SK-N-SH (cell line): ENCODE data around the gene ZNF287. TPM values are rescaled to one million over a fixed set of nuclear protein-coding genes. Genes with fewer than 3 reads are reported as not detected.

ENCODE experiments used
- CTCF ChIA-PET: fragments of 300-600, 350-600 bp; formaldehyde crosslinking; extraction: SDS; loops from one replicate; lab custom pipeline; 2021; lab: Yijun Ruan, JAX
- POLR2A ChIA-PET: fragments of 350-600 bp; sonication (Branson Sonifier 250); formaldehyde crosslinking; extraction: SDS; loops from one replicate; lab custom pipeline; 2020; ENCODE audit warnings: antibody characterized with exemption, inconsistent platforms; lab: Yijun Ruan, JAX
- DNase-seq: peaks from one replicate; pipeline ENCODE4 v3.0.0; 2012
- H2AFZ ChIP-seq: fragments of 200-600 bp; sonication (generic); 2 replicates; pipeline ENCODE4 v1.8.1; 2016; ENCODE audit warnings: antibody characterized with exemption, mild to moderate bottlenecking, low read depth
- H3F3A ChIP-seq: fragments of 200-600 bp; sonication (generic); replicated peaks from 2 replicates; pipeline ENCODE3; 2016; ENCODE audit warnings: antibody characterized with exemption, mild to moderate bottlenecking; ENCODE audit not compliant: insufficient read depth
- H3K27ac ChIP-seq, 2 experiments: fragments of 200-500 bp in 1 of 2; fragments of 200-600 bp in 1 of 2; sonication (Bioruptor generic) in 1 of 2; sonication (generic), shearing (Covaris generic) in 1 of 2; 2 replicates each; pipeline versions ENCODE4 v1.5.1 to v1.6.1; 2014 to 2016; ENCODE audit warnings: low read depth in 2 of 2, inconsistent platforms in 1 of 2, low read length in 1 of 2, mild to moderate bottlenecking in 1 of 2, mixed read lengths in 1 of 2
- H3K27me3 ChIP-seq: fragments of 200-600 bp; sonication (generic), shearing (Covaris generic); 2 replicates; pipeline ENCODE4 v1.6.1; 2016; ENCODE audit warnings: mixed run types; ENCODE audit not compliant: insufficient read depth
- H3K36me3 ChIP-seq, 2 experiments: fragments of 200-500 bp in 1 of 2; fragments of 200-600 bp in 1 of 2; sonication (Bioruptor generic) in 1 of 2; sonication (generic) in 1 of 2; replicated peaks in 1 of 2; 2 replicates each; pipeline versions ENCODE3 to v1.5.1; 2014 to 2016; ENCODE audit warnings: low read length in 1 of 2, mild to moderate bottlenecking in 1 of 2; ENCODE audit not compliant: insufficient read depth in 2 of 2, control insufficient read depth in 1 of 2
- H3K4me1 ChIP-seq, 2 experiments: fragments of 200-500 bp in 1 of 2; fragments of 200-600 bp in 1 of 2; sonication (Bioruptor generic) in 1 of 2; sonication (generic), shearing (Covaris generic) in 1 of 2; 2 replicates each; pipeline versions ENCODE4 v1.5.1 to v1.6.1; 2014 to 2016; ENCODE audit warnings: low read depth in 1 of 2, low read length in 1 of 2, mixed run types in 1 of 2; ENCODE audit not compliant: insufficient read depth in 2 of 2, control insufficient read depth in 1 of 2
- H3K4me2 ChIP-seq: fragments of 200-600 bp; sonication (generic), shearing (Covaris generic); 2 replicates; pipeline ENCODE4 v1.6.1; 2017; ENCODE audit warnings: mixed run types
- H3K4me3 ChIP-seq, 2 experiments: fragments of 200-500 bp in 1 of 2; fragments of 200-600 bp in 1 of 2; sonication (Bioruptor generic) in 1 of 2; sonication (generic), shearing (Covaris generic) in 1 of 2; 2 replicates each; pipeline versions ENCODE4 v1.5.1 to v1.8.1; 2014 to 2016; ENCODE audit warnings: low read depth in 2 of 2, inconsistent platforms in 1 of 2, low read length in 1 of 2, mild to moderate bottlenecking in 1 of 2, mixed read lengths in 1 of 2, moderate library complexity in 1 of 2
- H3K79me2 ChIP-seq: fragments of 200-600 bp; sonication (generic); 2 replicates; pipeline ENCODE4 v1.8.1; 2017; ENCODE audit warnings: mild to moderate bottlenecking; ENCODE audit not compliant: insufficient read depth
- H3K9ac ChIP-seq: fragments of 200-600 bp; sonication (generic); 2 replicates; pipeline ENCODE4 v1.6.1; 2017; ENCODE audit warnings: mixed run types
- H3K9me2 ChIP-seq: fragments of 200-600 bp; sonication (generic); 2 replicates; pipeline ENCODE4 v1.6.1; 2017; ENCODE audit warnings: mixed run types
- H3K9me3 ChIP-seq: fragments of 200-600 bp; sonication (generic); 2 replicates; pipeline ENCODE4 v1.6.1; 2017; ENCODE audit warnings: mixed run types, mild to moderate bottlenecking, moderate library complexity
- H4K20me1 ChIP-seq: fragments of 200-600 bp; sonication (generic); 2 replicates; pipeline ENCODE4 v1.6.1; 2017; ENCODE audit warnings: mild to moderate bottlenecking, mixed run types; ENCODE audit not compliant: insufficient read depth
- EP300 ChIP-seq, 2 experiments: IDR thresholded peaks; 2 replicates each; pipeline versions ENCODE4 v1.4.0 to v1.6.1; 2012; ENCODE audit warnings: borderline replicate concordance in 1 of 2, low read depth in 1 of 2, low read length in 1 of 2
- FOXM1 ChIP-seq: IDR thresholded peaks from 2 replicates; pipeline ENCODE4 v1.4.0; 2012; ENCODE audit warnings: low read depth, mild to moderate bottlenecking
- GABPA ChIP-seq: IDR thresholded peaks from 2 replicates; pipeline ENCODE4 v1.4.0; 2012; ENCODE audit warnings: low read depth, mild to moderate bottlenecking
- MXI1 ChIP-seq: IDR thresholded peaks from 2 replicates; pipeline ENCODE4 v1.6.1; 2012; ENCODE audit warnings: mild to moderate bottlenecking, low read depth, low read length, improper control_type of control experiment
- SIN3A ChIP-seq: IDR thresholded peaks from 2 replicates; pipeline ENCODE4 v1.6.1; 2012; ENCODE audit warnings: low read depth, mild to moderate bottlenecking, low read length, moderate library complexity, borderline replicate concordance
- TAF1 ChIP-seq: IDR thresholded peaks from 2 replicates; pipeline ENCODE4 v1.6.1; 2012; ENCODE audit warnings: low read depth, mild to moderate bottlenecking, low read length, moderate library complexity, borderline replicate concordance
- TEAD4 ChIP-seq: IDR thresholded peaks from 2 replicates; pipeline ENCODE4 v1.4.0; 2012; ENCODE audit warnings: mild to moderate bottlenecking, borderline replicate concordance; ENCODE audit not compliant: insufficient read depth
- WGBS: methylation state at CpG from one replicate; pipeline ENCODE4 v1.1.6; 2017; ENCODE audit warnings: low lambda C conversion rate; 5-methylcytosine and 5-hydroxymethylcytosine counted together
- polyA plus RNA-seq, 3 experiments: library from polyadenylated mRNA; depleted of rRNA; stranded (reverse); fragments of >200 nt; gene quantifications; 2 replicates each; pipeline ENCODE4 v1.2.3, GENCODE V29; 2012
- TF ChIP-seq, protein P1 (sequence below): IDR thresholded peaks from 2 replicates; pipeline ENCODE4 v1.4.0; 2012; ENCODE audit warnings: low read depth
- TF ChIP-seq, protein P2 (sequence below): IDR thresholded peaks from 2 replicates; pipeline ENCODE4 v1.6.1; 2012; ENCODE audit warnings: mild to moderate bottlenecking, low read depth, low read length, moderate library complexity
- TF ChIP-seq, protein P3 (sequence below): IDR thresholded peaks from 2 replicates; pipeline ENCODE4 v1.4.0; 2012; ENCODE audit warnings: low read depth, borderline replicate concordance

Gene ZNF287
- polyA plus RNA-seq, 1 of the 3 experiments (the other 2 are of a cell fraction): 6.1 TPM

DNA sequence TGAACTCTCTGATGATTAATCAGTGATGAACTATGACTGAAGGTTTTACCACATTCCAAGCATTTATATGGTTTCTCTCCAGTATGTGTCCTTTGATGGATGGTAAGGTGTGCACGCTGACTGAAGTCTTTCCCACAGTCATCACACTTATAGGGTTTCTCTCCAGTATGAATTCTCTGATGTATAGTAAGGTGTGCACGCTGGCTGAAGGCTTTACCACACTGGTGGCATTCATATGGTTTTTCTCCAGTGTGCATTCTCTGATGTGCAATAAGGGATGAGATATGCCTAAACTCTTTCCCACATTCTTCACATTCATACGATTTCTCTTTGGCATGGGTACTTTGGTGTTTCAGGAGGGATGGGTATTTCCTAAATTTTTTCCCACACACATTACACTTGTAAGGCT, 16.4 kb downstream of the ZNF287 start:
- peaks cover 42% of the 10 kb centered on the region for H3K9me3 ChIP-seq
- no peak for DNase-seq
- POLR2A ChIA-PET: no interaction called here

More for the DNA sequence above, 16.4 kb downstream of the ZNF287 start:
- peaks cover 5% of the 10 kb centered on the region for H3F3A ChIP-seq
- H3K9ac ChIP-seq: no peak overlapping the region
- no peaks in the 10 kb centered on the region for H4K20me1 ChIP-seq
- no peak overlapping the region for H2AFZ ChIP-seq
- H3K27me3 ChIP-seq: no peaks in the 10 kb centered on the region
- H3K27ac ChIP-seq: no peak overlapping the region
- H3K9me2 ChIP-seq: no peaks in the 10 kb centered on the region
- H3K79me2 ChIP-seq: no peaks in the 10 kb centered on the region
- H3K4me3 ChIP-seq: peak overlapping the region in 1 of 2 experiments; percentile 17; a peak in 1 of 4 replicates
- 88% methylated on average over 3 of the region's 3 CpGs for WGBS
- no peak overlapping the region for H3K4me2 ChIP-seq
- no peaks in the 10 kb centered on the region for H3K4me1 ChIP-seq
- CTCF ChIA-PET: no interaction called here
- H3K36me3 ChIP-seq: peaks cover 32 to 64% of the 10 kb centered on the region in 2 experiments
- TF ChIP-seq TEAD4 (no peak), FOXM1 (no peak), EP300 (IDR thresholded peaks at IDR 0.05; ENCODE audit: borderline replicate concordance in 1 of 2, low read depth in 1 of 2, low read length in 1 of 2) (no peak), SIN3A (no peak), GABPA (no peak), TAF1 (no peak), MXI1 (no peak)
- TF ChIP-seq, protein P1, sequence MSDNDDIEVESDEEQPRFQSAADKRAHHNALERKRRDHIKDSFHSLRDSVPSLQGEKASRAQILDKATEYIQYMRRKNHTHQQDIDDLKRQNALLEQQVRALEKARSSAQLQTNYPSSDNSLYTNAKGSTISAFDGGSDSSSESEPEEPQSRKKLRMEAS: no peak
- TF ChIP-seq, protein P2, sequence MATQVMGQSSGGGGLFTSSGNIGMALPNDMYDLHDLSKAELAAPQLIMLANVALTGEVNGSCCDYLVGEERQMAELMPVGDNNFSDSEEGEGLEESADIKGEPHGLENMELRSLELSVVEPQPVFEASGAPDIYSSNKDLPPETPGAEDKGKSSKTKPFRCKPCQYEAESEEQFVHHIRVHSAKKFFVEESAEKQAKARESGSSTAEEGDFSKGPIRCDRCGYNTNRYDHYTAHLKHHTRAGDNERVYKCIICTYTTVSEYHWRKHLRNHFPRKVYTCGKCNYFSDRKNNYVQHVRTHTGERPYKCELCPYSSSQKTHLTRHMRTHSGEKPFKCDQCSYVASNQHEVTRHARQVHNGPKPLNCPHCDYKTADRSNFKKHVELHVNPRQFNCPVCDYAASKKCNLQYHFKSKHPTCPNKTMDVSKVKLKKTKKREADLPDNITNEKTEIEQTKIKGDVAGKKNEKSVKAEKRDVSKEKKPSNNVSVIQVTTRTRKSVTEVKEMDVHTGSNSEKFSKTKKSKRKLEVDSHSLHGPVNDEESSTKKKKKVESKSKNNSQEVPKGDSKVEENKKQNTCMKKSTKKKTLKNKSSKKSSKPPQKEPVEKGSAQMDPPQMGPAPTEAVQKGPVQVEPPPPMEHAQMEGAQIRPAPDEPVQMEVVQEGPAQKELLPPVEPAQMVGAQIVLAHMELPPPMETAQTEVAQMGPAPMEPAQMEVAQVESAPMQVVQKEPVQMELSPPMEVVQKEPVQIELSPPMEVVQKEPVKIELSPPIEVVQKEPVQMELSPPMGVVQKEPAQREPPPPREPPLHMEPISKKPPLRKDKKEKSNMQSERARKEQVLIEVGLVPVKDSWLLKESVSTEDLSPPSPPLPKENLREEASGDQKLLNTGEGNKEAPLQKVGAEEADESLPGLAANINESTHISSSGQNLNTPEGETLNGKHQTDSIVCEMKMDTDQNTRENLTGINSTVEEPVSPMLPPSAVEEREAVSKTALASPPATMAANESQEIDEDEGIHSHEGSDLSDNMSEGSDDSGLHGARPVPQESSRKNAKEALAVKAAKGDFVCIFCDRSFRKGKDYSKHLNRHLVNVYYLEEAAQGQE: no peak
- TF ChIP-seq, protein P3, sequence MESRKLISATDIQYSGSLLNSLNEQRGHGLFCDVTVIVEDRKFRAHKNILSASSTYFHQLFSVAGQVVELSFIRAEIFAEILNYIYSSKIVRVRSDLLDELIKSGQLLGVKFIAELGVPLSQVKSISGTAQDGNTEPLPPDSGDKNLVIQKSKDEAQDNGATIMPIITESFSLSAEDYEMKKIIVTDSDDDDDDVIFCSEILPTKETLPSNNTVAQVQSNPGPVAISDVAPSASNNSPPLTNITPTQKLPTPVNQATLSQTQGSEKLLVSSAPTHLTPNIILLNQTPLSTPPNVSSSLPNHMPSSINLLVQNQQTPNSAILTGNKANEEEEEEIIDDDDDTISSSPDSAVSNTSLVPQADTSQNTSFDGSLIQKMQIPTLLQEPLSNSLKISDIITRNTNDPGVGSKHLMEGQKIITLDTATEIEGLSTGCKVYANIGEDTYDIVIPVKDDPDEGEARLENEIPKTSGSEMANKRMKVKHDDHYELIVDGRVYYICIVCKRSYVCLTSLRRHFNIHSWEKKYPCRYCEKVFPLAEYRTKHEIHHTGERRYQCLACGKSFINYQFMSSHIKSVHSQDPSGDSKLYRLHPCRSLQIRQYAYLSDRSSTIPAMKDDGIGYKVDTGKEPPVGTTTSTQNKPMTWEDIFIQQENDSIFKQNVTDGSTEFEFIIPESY: no peak
- TF ChIP-seq, all 33 proteins: peak for 0
